Psoas muscle (tissue), 8 donors: ENCODE measurements around the gene SSB. TPM values are rescaled to one million over a fixed set of nuclear protein-coding genes. Genes with fewer than 3 reads are reported as not detected.

Source experiments
- ATAC-seq, 4 donors: fragments of 200-7000 bp; cut with Tn5 transposase; one replicate each; pipeline ENCODE4 v1.9.1; 2020; ENCODE audit warnings: moderate library complexity in 3 of 4, mild to moderate bottlenecking in 2 of 4
- DNase-seq, 2 donors: peaks; one replicate each; pipeline ENCODE4 v3.0.0-alpha.2; 2020
- H3K27ac ChIP-seq: fragments of 200-600 bp; one replicate; pipeline ENCODE4 v1.8.0; 2022
- H3K27me3 ChIP-seq, 3 donors: fragments of 200-600 bp in 1 of 3; one replicate each; pipeline versions ENCODE4 v1.6.1 to v1.8.0; 2013 to 2022; ENCODE audit warnings: low read length in 2 of 3, mild to moderate bottlenecking in 2 of 3, moderate library complexity in 1 of 3; ENCODE audit not compliant: insufficient read depth in 3 of 3
- H3K36me3 ChIP-seq, 2 donors: fragments of 200-600 bp in 1 of 2; one replicate each; pipeline versions ENCODE4 v1.6.1 to v1.8.0; 2013 to 2022; ENCODE audit warnings: low read depth in 1 of 2, mild to moderate bottlenecking in 1 of 2, moderate library complexity in 1 of 2; ENCODE audit not compliant: insufficient read depth in 1 of 2
- H3K4me1 ChIP-seq: fragments of 200-600 bp; one replicate; pipeline ENCODE4 v1.8.0; 2022
- H3K4me3 ChIP-seq: fragments of 200-600 bp; one replicate; pipeline ENCODE4 v1.8.0; 2022; ENCODE audit warnings: mild to moderate bottlenecking
- H3K9me3 ChIP-seq: fragments of 200-600 bp; one replicate; pipeline ENCODE4 v1.8.0; 2022
- CTCF ChIP-seq: fragments of 200-600 bp; IDR thresholded peaks from one replicate; pipeline ENCODE4 v1.8.0; 2022; ENCODE audit warnings: antibody characterized with exemption
- WGBS, 3 donors: extraction: QIAGEN DNeasy Blood & Tissue Kit; methylation state at CpG; one replicate each; pipeline versions ENCODE4 v1.1.6 to v1.1.7; 2013; 5-methylcytosine and 5-hydroxymethylcytosine counted together
- intact Hi-C, 2 donors: fragments of 100-400 bp; cut with DNase I; formaldehyde crosslinking; loops; one replicate each; pipeline versions ENCODE4 v1.11.0 to v1.14.2; 2022
- polyA plus RNA-seq, 3 donors: library from polyadenylated mRNA; stranded (reverse); fragments of 200-250 nt; gene quantifications; one replicate each; pipeline ENCODE4 v1.2.3, GENCODE V29; 2013
- total RNA-seq, 4 donors: library from RNA; stranded (reverse); fragmentation: NEBNext Ultra II Directional in 2 of 4; extraction: Animal tissue kit (Norgen Biotek cat#: 25700) in 2 of 4; gene quantifications; one replicate each; pipeline versions ENCODE4 v1.2.1 to v1.2.4, GENCODE V29; 2021 to 2023
- donor health status: healthy with polysubstance abuse.
- donor health status: DM: no; HTN: no; CAD: no; lungs with moderate emphysema.
- donor health status: Bipolar disorder and iron deficiency.
- donor health status: healthy.
- donor health status: DM: yes; HTN: yes; CAD: no.
- donor health status: DM: no; HTN: no; CAD: no.
- donor health status: DM: no; HTN: no; CAD: no.
- donor health status: DM: yes; HTN: yes; CAD: no.

SSB gene
- total and polyA plus RNA-seq, 7 donors = 37.9 to 120 (median 56.7) TPM

- WGBS, 3 donors = 82 to 92% (median 87%) methylated on average over 5 of the region's 5 CpGs
- no peak for DNase-seq
- ATAC-seq = no peak
- Histone ChIP-seq H3K27me3 (peaks cover 0 to 4% (median 0%) of the 10 kb centered on the region in 3 donors), H3K4me1 (peaks cover 5% of the 10 kb centered on the region), H3K27ac (no peak overlapping the region), H3K4me3 (no peak overlapping the region), H3K9me3 (no peaks in the 10 kb centered on the region), H3K36me3 (no peaks in the 10 kb centered on the region)
- TF ChIP-seq CTCF = no peak
- intact Hi-C loops = no loop called here
Observed at GRCh38 chr2:169771021-169771420, 27.6 kb upstream of the SSB start.

DNA sequence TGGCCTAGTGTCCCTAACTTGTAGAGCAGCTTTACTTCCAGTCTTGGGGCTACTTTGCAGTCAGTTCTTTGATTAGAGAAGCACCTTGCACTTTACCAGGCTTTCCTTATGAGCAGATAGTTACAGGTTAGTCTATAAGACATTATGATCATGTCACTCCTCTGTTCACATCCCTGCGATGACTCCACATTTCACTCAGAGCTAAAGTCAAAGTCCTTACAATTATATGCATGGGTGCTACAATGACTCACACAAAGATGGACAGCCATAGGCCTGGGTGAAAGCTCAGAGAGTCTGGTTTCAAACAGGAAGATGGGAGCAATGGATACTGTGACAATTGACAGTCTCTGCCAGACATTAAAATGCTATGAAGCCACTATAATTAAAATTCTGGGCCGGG, 27.1 kb upstream of the SSB start:
- Histone ChIP-seq H3K4me3 (no peak overlapping the region), H3K9me3 (no peaks in the 10 kb centered on the region), H3K27me3 (peaks cover 0 to 4% (median 0%) of the 10 kb centered on the region in 3 donors), H3K27ac (no peak overlapping the region), H3K36me3 (no peaks in the 10 kb centered on the region), H3K4me1 (peaks cover 5% of the 10 kb centered on the region)
- intact Hi-C loops = no loop called here
- no peak for TF ChIP-seq CTCF
- 93 to 100% (median 96%) methylated on average over 2 of the region's 2 CpGs for WGBS, 3 donors
- no peak for ATAC-seq
- DNase-seq = no peak

GRCh38 chr2:169772651-169773050, 26.0 kb upstream of the SSB start:
- no peak for DNase-seq
- peaks cover 0 to 4% (median 0%) of the 10 kb centered on the region in 3 donors for H3K27me3 ChIP-seq
- H3K27ac ChIP-seq = no peak overlapping the region
- no peak for ATAC-seq
- intact Hi-C loops = no loop called here
- H3K36me3 ChIP-seq = no peaks in the 10 kb centered on the region
- 90 to 96% (median 93%) methylated on average over 2 of the region's 2 CpGs for WGBS, 3 donors
- no peaks in the 10 kb centered on the region for H3K9me3 ChIP-seq
- no peaks in the 10 kb centered on the region for H3K4me1 ChIP-seq
- H3K4me3 ChIP-seq = no peak overlapping the region
- no peak for TF ChIP-seq CTCF

- Histone ChIP-seq H3K9me3 (no peaks in the 10 kb centered on the region), H3K4me1 (no peaks in the 10 kb centered on the region), H3K4me3 (no peak overlapping the region), H3K27ac (no peak overlapping the region), H3K36me3 (no peaks in the 10 kb centered on the region), H3K27me3 (no peaks in the 10 kb centered on the region)
- DNase-seq (no peak), ATAC-seq (no peak)
- 90 to 93% (median 93%) methylated on average over 3 of the region's 3 CpGs for WGBS, 3 donors
- TF ChIP-seq CTCF = no peak
- intact Hi-C loops = no loop called here
Observed at GRCh38 chr2:169775354-169775753, 23.3 kb upstream of the SSB start.

GRCh38 chr2:169775765-169776164, 22.9 kb upstream of the SSB start:
- no peak for DNase-seq
- no peaks in the 10 kb centered on the region for H3K27me3 ChIP-seq
- no peak for TF ChIP-seq CTCF
- H3K4me1 ChIP-seq = no peaks in the 10 kb centered on the region
- H3K9me3 ChIP-seq = no peaks in the 10 kb centered on the region
- H3K27ac ChIP-seq = no peak overlapping the region
- no peak overlapping the region for H3K4me3 ChIP-seq
- 56 to 64% (median 62%) methylated on average over 2 of the region's 2 CpGs for WGBS, 3 donors
- no peak for ATAC-seq
- intact Hi-C loops = no loop called here
- H3K36me3 ChIP-seq = no peaks in the 10 kb centered on the region
